HG02840 (cell line): ENCODE measurements around the gene GPR137B.
"Not testable (repeated sequence)": the region's sequence is repeated elsewhere in the genome, so short reads cannot be mapped to it uniquely, and the experiment has no call there.

Source experiments
- ATAC-seq: cut with Tn5 transposase; IDR thresholded peaks from one replicate; pipeline ENCODE4 v1.9.1; 2021; ENCODE audit warnings: mild to moderate bottlenecking, moderate library complexity, moderate number of reproducible peaks; ENCODE audit not compliant: unreplicated experiment, low FRiP score

The GPR137B gene

GRCh38 chr1:236176337-236177336 is 34.3 kb downstream of the GPR137B start:
- no peak for ATAC-seq

GRCh38 chr1:236179634-236180033 is 37.3 kb downstream of the GPR137B start:
- no peak for ATAC-seq

GRCh38 chr1:236181059-236181458 is 38.7 kb downstream of the GPR137B start:
- no peak for ATAC-seq

- ATAC-seq: no peak
These were observed 43.3 kb downstream of the GPR137B start for GRCh38 chr1:236185687-236186086.

GRCh38 chr1:236186471-236186870 is 44.1 kb downstream of the GPR137B start:
- ATAC-seq: not testable (repeated sequence)

- not testable (repeated sequence) for ATAC-seq
These were observed 45.7 kb downstream of the GPR137B start for GRCh38 chr1:236188084-236188483.

- ATAC-seq: no peak
These were observed 50.8 kb downstream of the GPR137B start for GRCh38 chr1:236193184-236193583.

- ATAC-seq: no peak
These were observed 58.6 kb downstream of the GPR137B start for GRCh38 chr1:236200925-236201324.

- no peak for ATAC-seq
These were observed 59.4 kb downstream of the GPR137B start for GRCh38 chr1:236201786-236202185.

- no peak for ATAC-seq
These were observed 61.7 kb downstream of the GPR137B start for GRCh38 chr1:236204039-236204438.

- no peak for ATAC-seq
These were observed 62.3 kb downstream of the GPR137B start for GRCh38 chr1:236204656-236205055.

- ATAC-seq: no peak
These were observed 64.2 kb downstream of the GPR137B start for GRCh38 chr1:236206548-236206947.

GRCh38 chr1:236207121-236207520 is 64.8 kb downstream of the GPR137B start:
- ATAC-seq: no peak

GRCh38 chr1:236207569-236207968 is 65.2 kb downstream of the GPR137B start:
- ATAC-seq: no peak

GRCh38 chr1:236209185-236209584 is 66.8 kb downstream of the GPR137B start:
- ATAC-seq: no peak

- no peak for ATAC-seq
These were observed 67.4 kb downstream of the GPR137B start for GRCh38 chr1:236209713-236210112.

GRCh38 chr1:236211815-236212214 is 69.5 kb downstream of the GPR137B start:
- ATAC-seq: no peak

- no peak for ATAC-seq
These were observed 71.2 kb downstream of the GPR137B start for GRCh38 chr1:236213534-236213933.

- ATAC-seq: no peak
These were observed 72.4 kb downstream of the GPR137B start for GRCh38 chr1:236214761-236215160.

- no peak for ATAC-seq
These were observed 78.1 kb downstream of the GPR137B start for GRCh38 chr1:236220473-236220872.

- no peak for ATAC-seq
These were observed 80.3 kb downstream of the GPR137B start for GRCh38 chr1:236222632-236223031.

- no peak for ATAC-seq
These were observed 86.1 kb downstream of the GPR137B start for GRCh38 chr1:236228411-236228810.
